ENCODE results near the gene GPR18. TPM values are rescaled to one million over a fixed set of nuclear protein-coding genes. Genes with fewer than 3 reads are reported as not detected.

Gene GPR18
- total RNA-seq, 1 experiment from 2014 or later: not detected

DNA sequence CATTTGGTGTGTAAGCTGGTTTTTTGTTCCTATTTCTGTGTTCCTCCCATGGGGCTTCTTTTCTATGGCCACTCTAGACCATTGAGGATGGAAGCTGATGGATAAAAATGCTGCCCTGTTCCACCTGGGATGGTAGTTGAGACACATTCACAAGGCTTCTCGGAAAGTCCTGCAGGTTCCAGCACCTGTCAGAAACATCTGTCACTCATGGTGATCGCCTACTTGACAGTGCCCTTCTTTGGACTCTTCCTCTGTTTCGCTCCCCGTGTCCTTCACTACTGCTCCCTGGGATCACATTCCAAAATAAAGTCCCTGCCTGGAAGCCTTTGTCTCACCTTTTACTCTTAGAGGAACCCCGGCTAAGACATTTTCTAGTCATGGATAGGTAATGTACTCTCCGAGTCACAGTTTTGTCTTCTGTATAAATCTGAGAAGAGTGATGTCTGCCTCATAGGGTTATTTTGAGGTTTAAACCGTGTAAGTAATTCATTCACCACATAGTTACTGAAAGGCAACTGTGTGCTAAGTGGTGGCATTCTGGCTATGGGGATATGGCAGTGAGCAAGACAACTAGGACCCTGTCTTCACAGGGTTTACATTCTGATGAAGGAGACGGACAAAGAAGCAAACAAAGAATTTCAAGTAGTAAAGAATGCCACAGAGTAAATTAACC is 36.5 kb downstream of the GPR18 start:
- intact Hi-C loops (cut with micrococcal nuclease; ENCODE audit: unreplicated experiment): no loop called here
- CTCF ChIA-PET: no interaction called here
- POLR2A ChIA-PET: no interaction called here
- DNase-seq: no peak
- no peaks in the 10 kb centered on the region for H3K27me3 Mint-ChIP-seq (ENCODE audit: insufficient read depth, unreplicated experiment)
- H3K27ac Mint-ChIP-seq (ENCODE audit: unreplicated experiment): no peak overlapping the region
- no peak for TF ChIP-seq CTCF (IDR thresholded peaks at IDR 0.05; ENCODE audit: insufficient read depth in 1 of 2, low read depth in 1 of 2, low read length in 1 of 2, severe bottlenecking in 1 of 2, unreplicated experiment in 1 of 2)
- H3K4me1 ChIP-seq: no peaks in the 10 kb centered on the region
- peaks cover 12% of the 10 kb centered on the region for H3K36me3 Mint-ChIP-seq (ENCODE audit: insufficient read depth, unreplicated experiment)
- H3K9me3 Mint-ChIP-seq (ENCODE audit: unreplicated experiment): no peaks in the 10 kb centered on the region
- no peak overlapping the region for H3K4me3 ChIP-seq (ENCODE audit: low read depth, low read length)
- BruUV-seq (replicated peaks): no TSS peak
- H3K4me3 Mint-ChIP-seq (ENCODE audit: unreplicated experiment): no peak overlapping the region
- H3K36me3 ChIP-seq (ENCODE audit: control insufficient read depth, insufficient read depth, low read length): no peaks in the 10 kb centered on the region; the same call in 1 of the 2 replicates
- H3K4me1 Mint-ChIP-seq (ENCODE audit: low read depth, unreplicated experiment): peaks cover 13% of the 10 kb centered on the region
- no peaks in the 10 kb centered on the region for H3K9me3 ChIP-seq
- no peaks in the 10 kb centered on the region for H3K27me3 ChIP-seq (replicated peaks; ENCODE audit: control insufficient read depth, insufficient read depth, low read length)

DNA sequence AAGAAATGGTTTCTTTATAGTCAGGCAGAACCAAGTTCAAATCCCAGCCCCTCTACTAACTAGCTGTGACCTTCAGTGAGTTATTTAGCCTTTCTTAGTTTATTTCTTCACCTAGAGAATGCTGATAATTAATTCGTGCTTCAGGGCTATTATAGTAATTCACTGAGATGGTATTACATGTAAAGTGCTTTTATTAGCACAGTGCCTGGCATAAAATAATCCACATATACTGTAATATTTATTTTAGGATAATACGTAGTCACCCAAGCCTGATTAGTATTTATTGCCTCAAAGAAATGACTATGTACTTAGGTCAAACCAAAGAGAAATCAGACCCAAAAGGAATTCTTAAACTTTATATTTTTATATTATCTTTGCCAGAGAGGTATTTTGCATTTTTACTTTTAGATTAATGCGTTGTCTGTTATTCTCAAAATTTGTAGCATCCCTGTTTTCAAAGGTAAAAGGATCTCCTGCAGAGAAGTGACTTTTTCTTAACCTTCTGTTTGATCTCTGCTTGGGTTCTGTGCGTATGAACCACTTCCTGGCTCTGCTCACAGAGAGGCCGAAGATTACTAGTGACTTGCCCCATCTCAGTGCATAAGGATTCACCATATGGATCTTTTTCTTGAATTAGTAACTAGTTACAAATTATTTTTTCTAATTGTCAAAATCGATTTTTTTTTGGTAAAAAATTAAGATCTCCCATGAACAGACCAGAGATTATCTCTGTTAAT is 37.8 kb downstream of the GPR18 start:
- H3K27me3 Mint-ChIP-seq (ENCODE audit: insufficient read depth, unreplicated experiment): no peaks in the 10 kb centered on the region
- BruUV-seq (replicated peaks): no TSS peak

GRCh38 chr13:99218969-99219368 is 39.2 kb downstream of the GPR18 start:
- no peaks in the 10 kb centered on the region for H3K9me3 ChIP-seq
- no peak for TF ChIP-seq CTCF (IDR thresholded peaks at IDR 0.05; ENCODE audit: insufficient read depth in 1 of 2, low read depth in 1 of 2, low read length in 1 of 2, severe bottlenecking in 1 of 2, unreplicated experiment in 1 of 2)
- H3K27me3 ChIP-seq (replicated peaks; ENCODE audit: control insufficient read depth, insufficient read depth, low read length): no peaks in the 10 kb centered on the region
- Mint-ChIP-seq H3K27ac (ENCODE audit: unreplicated experiment) (no peak overlapping the region), H3K36me3 (ENCODE audit: insufficient read depth, unreplicated experiment) (peaks cover 18% of the 10 kb centered on the region), H3K4me3 (ENCODE audit: unreplicated experiment) (no peak overlapping the region), H3K4me1 (ENCODE audit: low read depth, unreplicated experiment) (peaks cover 13% of the 10 kb centered on the region), H3K9me3 (ENCODE audit: unreplicated experiment) (no peaks in the 10 kb centered on the region), H3K27me3 (ENCODE audit: insufficient read depth, unreplicated experiment) (no peaks in the 10 kb centered on the region)
- no peaks in the 10 kb centered on the region for H3K36me3 ChIP-seq (ENCODE audit: control insufficient read depth, insufficient read depth, low read length)
- intact Hi-C loops (cut with micrococcal nuclease; ENCODE audit: unreplicated experiment): no loop called here
- POLR2A ChIA-PET: no interaction called here
- CTCF ChIA-PET: interaction anchor here (0.7 kb wide), 1 partner anchor 18 kb away, joined by 3 read pairs; the partner anchor contains the start of gene UBAC2
- no peaks in the 10 kb centered on the region for H3K4me1 ChIP-seq
- no TSS peak for BruUV-seq (replicated peaks)
- DNase-seq: no peak
- no peak overlapping the region for H3K4me3 ChIP-seq (ENCODE audit: low read depth, low read length)

More for the DNA sequence above, 37.8 kb downstream of the GPR18 start:
- intact Hi-C loops (cut with micrococcal nuclease; ENCODE audit: unreplicated experiment): no loop called here
- Histone ChIP-seq H3K27me3 (replicated peaks; ENCODE audit: control insufficient read depth, insufficient read depth, low read length) (no peaks in the 10 kb centered on the region), H3K4me1 (no peaks in the 10 kb centered on the region), H3K9me3 (no peaks in the 10 kb centered on the region), H3K36me3 (ENCODE audit: control insufficient read depth, insufficient read depth, low read length) (no peaks in the 10 kb centered on the region), H3K4me3 (ENCODE audit: low read depth, low read length) (no peak overlapping the region)
- no peak overlapping the region for H3K27ac Mint-ChIP-seq (ENCODE audit: unreplicated experiment)
- ChIA-PET POLR2A (no interaction called here), CTCF (no interaction called here)
- TF ChIP-seq CTCF (IDR thresholded peaks at IDR 0.05; ENCODE audit: insufficient read depth in 1 of 2, low read depth in 1 of 2, low read length in 1 of 2, severe bottlenecking in 1 of 2, unreplicated experiment in 1 of 2): no peak
- DNase-seq: no peak
- no peak overlapping the region for H3K4me3 Mint-ChIP-seq (ENCODE audit: unreplicated experiment)
- H3K4me1 Mint-ChIP-seq (ENCODE audit: low read depth, unreplicated experiment): peaks cover 13% of the 10 kb centered on the region
- no peaks in the 10 kb centered on the region for H3K9me3 Mint-ChIP-seq (ENCODE audit: unreplicated experiment)
- H3K36me3 Mint-ChIP-seq (ENCODE audit: insufficient read depth, unreplicated experiment): peaks cover 8% of the 10 kb centered on the region
